Keratinocyte (primary cell): ENCODE results near the gene VAV2. TPM values are rescaled to one million over a fixed set of nuclear protein-coding genes. Genes with fewer than 3 reads are reported as not detected.

ENCODE experiments used
- DNase-seq: peaks from one replicate; pipeline ENCODE4 v3.0.0-alpha.2; 2011; ENCODE audit warnings: low read depth, missing footprints, low spot score
- FAIRE-seq: peaks from 2 replicates; lab custom pipeline; 2011; peaks lifted over from hg19 to GRCh38; lab: Jason Lieb, UNC
- H2AFZ ChIP-seq: 2 replicates; pipeline ENCODE4 v1.6.0; 2012; ENCODE audit warnings: low read length, control low read depth, inconsistent platforms; ENCODE audit not compliant: control insufficient read depth
- H3K27ac ChIP-seq: 2 replicates; pipeline ENCODE4 v1.5.1; 2011; ENCODE audit warnings: low read length; ENCODE audit not compliant: control insufficient read depth, insufficient read depth
- H3K27me3 ChIP-seq: 3 replicates; pipeline ENCODE4 v1.6.0; 2011; ENCODE audit warnings: low read length; ENCODE audit not compliant: control insufficient read depth, insufficient read depth; ENCODE audit errors: extremely low read depth
- H3K36me3 ChIP-seq, 2 experiments: 2 replicates in 1 of 2; 3 replicates in 1 of 2; pipeline ENCODE4 v1.5.1; 2011; ENCODE audit warnings: low read length in 2 of 2, mild to moderate bottlenecking in 1 of 2; ENCODE audit not compliant: control insufficient read depth in 2 of 2, insufficient read depth in 2 of 2; ENCODE audit errors: extremely low read depth in 1 of 2
- H3K4me1 ChIP-seq: 3 replicates; pipeline ENCODE4 v1.5.1; 2011; ENCODE audit warnings: low read length; ENCODE audit not compliant: control insufficient read depth, insufficient read depth; ENCODE audit errors: extremely low read depth
- H3K4me2 ChIP-seq: 3 replicates; pipeline ENCODE4 v1.6.0; 2011; ENCODE audit warnings: low read depth, low read length; ENCODE audit not compliant: control insufficient read depth, insufficient read depth; ENCODE audit errors: extremely low read depth
- H3K4me3 ChIP-seq, 3 experiments: fragments of 200-600 bp in 1 of 3; sonication (generic) in 1 of 3; 2 replicates in 2 of 3; 3 replicates in 1 of 3; pipeline ENCODE4 v1.5.1; 2011 to 2016; ENCODE audit warnings: low read length in 3 of 3, mild to moderate bottlenecking in 3 of 3, control low read depth in 2 of 3, inconsistent platforms in 1 of 3, low read depth in 1 of 3, mixed read lengths in 1 of 3, mixed run types in 1 of 3, moderate library complexity in 1 of 3; ENCODE audit not compliant: control insufficient read depth in 2 of 3, insufficient read depth in 2 of 3; ENCODE audit errors: extremely low read depth in 1 of 3
- H3K79me2 ChIP-seq: 2 replicates; pipeline ENCODE4 v1.6.0; 2012; ENCODE audit warnings: low read length; ENCODE audit not compliant: control insufficient read depth, insufficient read depth
- H3K9ac ChIP-seq: 3 replicates; pipeline ENCODE4 v1.6.0; 2011; ENCODE audit warnings: low read length; ENCODE audit not compliant: control insufficient read depth, insufficient read depth; ENCODE audit errors: extremely low read depth
- H3K9me1 ChIP-seq: 3 replicates; pipeline ENCODE4 v1.6.0; 2011; ENCODE audit warnings: low read length; ENCODE audit not compliant: control insufficient read depth, insufficient read depth; ENCODE audit errors: extremely low read depth
- H3K9me3 ChIP-seq: 2 replicates; pipeline ENCODE4 v1.5.1; 2012; ENCODE audit warnings: low read depth, low read length; ENCODE audit not compliant: control insufficient read depth
- H4K20me1 ChIP-seq: 3 replicates; pipeline ENCODE4 v1.6.0; 2011; ENCODE audit warnings: low read length; ENCODE audit not compliant: control insufficient read depth, insufficient read depth; ENCODE audit errors: extremely low read depth
- EZH2 ChIP-seq: IDR thresholded peaks from one replicate; pipeline ENCODE4 v1.6.1; 2012; ENCODE audit warnings: inconsistent platforms, mild to moderate bottlenecking, low read length, moderate library complexity
- dilution Hi-C: fragments of 300-500 bp; cut with MboI; formaldehyde crosslinking; loops from one replicate; pipeline ENCODE4 v1.7.0; 2020; ENCODE audit warnings: low sequenced_read_pairs; ENCODE audit not compliant: extremely low pct_ligation_motif_present
- polyA plus RNA-seq, 5 experiments: library from polyadenylated mRNA; depleted of rRNA in 3 of 5; stranded (reverse) in 3 of 5; stranded (forward) in 1 of 5; unstranded in 1 of 5; fragments of >200 nt; gene quantifications; 1 replicate in 1 of 5; 2 replicates in 3 of 5; 3 replicates in 1 of 5; pipeline versions ENCODE4 v1.2.1 to v1.2.3, GENCODE V29; 2011 to 2012; ENCODE audit warnings: missing spikeins in 2 of 5, low read depth in 1 of 5, low replicate concordance in 1 of 5
- TF ChIP-seq, protein P1 (sequence below), 3 experiments: IDR thresholded peaks in 1 of 3; conservative IDR thresholded peaks in 1 of 3; optimal IDR thresholded peaks in 1 of 3; 2 replicates in 2 of 3; 3 replicates in 1 of 3; pipeline versions ENCODE3 to v1.5.1; 2011; ENCODE audit warnings: low read length in 3 of 3, mild to moderate bottlenecking in 3 of 3, moderate library complexity in 2 of 3, control low read depth in 1 of 3, inconsistent platforms in 1 of 3; ENCODE audit not compliant: insufficient read depth in 2 of 3; ENCODE audit errors: extremely low read depth in 1 of 3

VAV2 gene
- polyA plus RNA-seq, 1 donor (not counting 4 experiments of a cell fraction or from before 2014, with no cell fraction given), result 16.4 TPM

GRCh38 chr9:133870598-133871595 is 121.2 kb downstream of the VAV2 start:
- no peak overlapping the region for H3K27ac ChIP-seq

GRCh38 chr9:133869674-133870405 is 122.3 kb downstream of the VAV2 start:
- Histone ChIP-seq H3K9me3 (no peaks in the 10 kb centered on the region), H3K36me3 (peaks cover 0 to 4% of the 10 kb centered on the region in 2 experiments), H3K9ac (no peak overlapping the region), H3K4me1 (peaks cover 29% of the 10 kb centered on the region), H4K20me1 (no peaks in the 10 kb centered on the region), H3K79me2 (peaks cover 75% of the 10 kb centered on the region), H3K4me2 (peak overlapping the region; percentile 34), H2AFZ (no peak overlapping the region), H3K27ac (no peak overlapping the region), H3K9me1 (no peaks in the 10 kb centered on the region), H3K4me3 (no peak overlapping the region), H3K27me3 (no peaks in the 10 kb centered on the region)
- TF ChIP-seq, protein P1, sequence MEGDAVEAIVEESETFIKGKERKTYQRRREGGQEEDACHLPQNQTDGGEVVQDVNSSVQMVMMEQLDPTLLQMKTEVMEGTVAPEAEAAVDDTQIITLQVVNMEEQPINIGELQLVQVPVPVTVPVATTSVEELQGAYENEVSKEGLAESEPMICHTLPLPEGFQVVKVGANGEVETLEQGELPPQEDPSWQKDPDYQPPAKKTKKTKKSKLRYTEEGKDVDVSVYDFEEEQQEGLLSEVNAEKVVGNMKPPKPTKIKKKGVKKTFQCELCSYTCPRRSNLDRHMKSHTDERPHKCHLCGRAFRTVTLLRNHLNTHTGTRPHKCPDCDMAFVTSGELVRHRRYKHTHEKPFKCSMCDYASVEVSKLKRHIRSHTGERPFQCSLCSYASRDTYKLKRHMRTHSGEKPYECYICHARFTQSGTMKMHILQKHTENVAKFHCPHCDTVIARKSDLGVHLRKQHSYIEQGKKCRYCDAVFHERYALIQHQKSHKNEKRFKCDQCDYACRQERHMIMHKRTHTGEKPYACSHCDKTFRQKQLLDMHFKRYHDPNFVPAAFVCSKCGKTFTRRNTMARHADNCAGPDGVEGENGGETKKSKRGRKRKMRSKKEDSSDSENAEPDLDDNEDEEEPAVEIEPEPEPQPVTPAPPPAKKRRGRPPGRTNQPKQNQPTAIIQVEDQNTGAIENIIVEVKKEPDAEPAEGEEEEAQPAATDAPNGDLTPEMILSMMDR (optimal IDR thresholded peaks at IDR 0.05 in 1 of 3, IDR thresholded peaks at IDR 0.05 in 1 of 3, conservative IDR thresholded peaks at IDR 0.05 in 1 of 3; ENCODE audit: extremely low read depth in 1 of 3, insufficient read depth in 2 of 3, low read length in 3 of 3), result peak in 1 of 3 experiments; percentile 18
- TF ChIP-seq EZH2, result no peak
- dilution Hi-C loops, result no loop called here
- FAIRE-seq, result no peak
- DNase-seq, result no peak

More at GRCh38 chr9:133870598-133871595, 121.2 kb downstream of the VAV2 start:
- H3K9me1 ChIP-seq, result no peaks in the 10 kb centered on the region
- dilution Hi-C loops, result no loop called here
- no peak overlapping the region for H2AFZ ChIP-seq
- no peak overlapping the region for H3K4me3 ChIP-seq
- no peak overlapping the region for H3K9ac ChIP-seq
- no peak for DNase-seq
- TF ChIP-seq EZH2, result no peak
- TF ChIP-seq, protein P1 (optimal IDR thresholded peaks at IDR 0.05 in 1 of 3, IDR thresholded peaks at IDR 0.05 in 1 of 3, conservative IDR thresholded peaks at IDR 0.05 in 1 of 3; ENCODE audit: extremely low read depth in 1 of 3, insufficient read depth in 2 of 3, low read length in 3 of 3), result no peak
- H3K4me2 ChIP-seq, result no peak overlapping the region
- H3K79me2 ChIP-seq, result peaks cover 76% of the 10 kb centered on the region
- no peaks in the 10 kb centered on the region for H3K9me3 ChIP-seq
- H4K20me1 ChIP-seq, result no peaks in the 10 kb centered on the region
- FAIRE-seq, result no peak
- H3K27me3 ChIP-seq, result no peaks in the 10 kb centered on the region
- H3K4me1 ChIP-seq, result peaks cover 40% of the 10 kb centered on the region
- peaks cover 0 to 4% of the 10 kb centered on the region in 2 experiments for H3K36me3 ChIP-seq
